Type B pancreatic cell (in vitro differentiated cells): ENCODE data around the gene METRN. TPM values are rescaled to one million over a fixed set of nuclear protein-coding genes. Genes with fewer than 3 reads are reported as not detected.

ENCODE experiments used
- DNase-seq: peaks from one replicate; pipeline ENCODE4 v3.0.0; 2021; ENCODE audit warnings: mixed read lengths; ENCODE audit not compliant: unreplicated experiment; ENCODE audit errors: extremely low spot score
- H3K27ac Mint-ChIP-seq: 2 replicates; pipeline ENCODE4 v1.8.0; 2021; ENCODE audit warnings: mild to moderate bottlenecking, mixed read lengths
- H3K27me3 Mint-ChIP-seq: 2 replicates; pipeline ENCODE4 v1.8.0; 2021; ENCODE audit warnings: mixed read lengths
- H3K36me3 Mint-ChIP-seq: 2 replicates; pipeline ENCODE4 v1.8.0; 2021; ENCODE audit warnings: mixed read lengths
- H3K4me1 Mint-ChIP-seq: one replicate; pipeline ENCODE4 v1.8.0; 2021; ENCODE audit warnings: mixed read lengths; ENCODE audit not compliant: unreplicated experiment
- H3K4me3 Mint-ChIP-seq: 2 replicates; pipeline ENCODE4 v1.8.0; 2021; ENCODE audit warnings: mild to moderate bottlenecking, mixed read lengths
- H3K9me3 Mint-ChIP-seq: 2 replicates; pipeline ENCODE4 v1.8.0; 2021; ENCODE audit warnings: mixed read lengths
- CTCF ChIP-seq: fragments of 200-600 bp; sonication (generic); conservative IDR thresholded peaks from 2 replicates; pipeline ENCODE4 v1.5.0; 2021; ENCODE audit warnings: antibody characterized with exemption, mild to moderate bottlenecking
- total RNA-seq: library from RNA; stranded (reverse); gene quantifications from 2 replicates; pipeline ENCODE4 v1.2.1, GENCODE V29; 2021; ENCODE audit warnings: low replicate concordance

METRN gene
- total RNA-seq, 1 donor from 2014 or later: 97.1 TPM

GRCh38 chr16:768428-768827, 53.5 kb downstream of the METRN start:
- Mint-ChIP-seq H3K27me3 (no peaks in the 10 kb centered on the region), H3K4me1 (no peaks in the 10 kb centered on the region), H3K9me3 (no peaks in the 10 kb centered on the region), H3K27ac (no peak overlapping the region), H3K36me3 (no peaks in the 10 kb centered on the region), H3K4me3 (no peak overlapping the region)
- TF ChIP-seq CTCF: no peak
- DNase-seq: no peak

Other genes starting within 250 kb of the METRN start
- gene CAPN15, start 187.4 kb upstream of the METRN start, total RNA-seq: 50.1 and 52.3 TPM in 2 replicates
- gene PRR35, start 154.7 kb upstream of the METRN start, total RNA-seq: 0.12 TPM in 2 replicates
- gene NHLRC4, start 148.1 kb upstream of the METRN start, total RNA-seq: 0.52 and 1.4 TPM in 2 replicates
- gene PIGQ, start 145.2 kb upstream of the METRN start, total RNA-seq: 58.2 and 83.5 TPM in 2 replicates
- 21.4 and 26.5 TPM in 2 replicates for gene RAB40C, start 125.1 kb upstream of the METRN start, total RNA-seq
- gene WFIKKN1, start 84.1 kb upstream of the METRN start, total RNA-seq: 0.71 and 9.0 TPM in 2 replicates
- 74.4 and 77.0 TPM in 2 replicates for gene METTL26, start 78.8 kb upstream of the METRN start, total RNA-seq
- 36.8 and 39.1 TPM in 2 replicates for gene MCRIP2, start 73.3 kb upstream of the METRN start, total RNA-seq
- gene WDR90, start 65.8 kb upstream of the METRN start, total RNA-seq: 75.8 and 102 TPM in 2 replicates
- 146 and 163 TPM in 2 replicates for gene RHOT2, start 47.0 kb upstream of the METRN start, total RNA-seq
- 2.2 and 2.7 TPM in 2 replicates for gene RHBDL1, start 39.4 kb upstream of the METRN start, total RNA-seq
- gene STUB1, start 34.7 kb upstream of the METRN start, total RNA-seq: 74.7 and 80.3 TPM in 2 replicates
- gene JMJD8, start 30.8 kb upstream of the METRN start, total RNA-seq: 63.3 and 65.2 TPM in 2 replicates
- gene WDR24, start 24.7 kb upstream of the METRN start, total RNA-seq: 18.2 and 21.0 TPM in 2 replicates
- 3.9 and 4.3 TPM in 2 replicates for gene FBXL16, start 9.3 kb upstream of the METRN start, total RNA-seq
- gene ANTKMT, start 6.0 kb downstream of the METRN start, total RNA-seq: 33.5 and 34.8 TPM in 2 replicates
- gene CCDC78, start 11.3 kb downstream of the METRN start, total RNA-seq: 1.2 and 3.9 TPM in 2 replicates
- gene HAGHL, start 12.0 kb downstream of the METRN start, total RNA-seq: 5.6 and 8.5 TPM in 2 replicates
- 41.4 and 44.5 TPM in 2 replicates for gene CIAO3, start 25.9 kb downstream of the METRN start, total RNA-seq
- 0.77 and 0.81 TPM in 2 replicates for gene MSLN, start 45.6 kb downstream of the METRN start, total RNA-seq
- gene RPUSD1, start 73.3 kb downstream of the METRN start, total RNA-seq: 23.7 and 26.6 TPM in 2 replicates
- 53.4 and 105 TPM in 2 replicates for gene CHTF18, start 73.5 kb downstream of the METRN start, total RNA-seq
- gene GNG13, start 85.6 kb downstream of the METRN start, total RNA-seq: not detected in 2 replicates